Measurements from ENCODE around the gene ERC1.
"Not testable (repeated sequence)": the region's sequence is repeated elsewhere in the genome, so short reads cannot be mapped to it uniquely, and the experiment has no call there.

The ERC1 gene

GRCh38 chr12:1350055-1350933, 359.3 kb downstream of the ERC1 start:
- DNase-seq = no peak

DNA sequence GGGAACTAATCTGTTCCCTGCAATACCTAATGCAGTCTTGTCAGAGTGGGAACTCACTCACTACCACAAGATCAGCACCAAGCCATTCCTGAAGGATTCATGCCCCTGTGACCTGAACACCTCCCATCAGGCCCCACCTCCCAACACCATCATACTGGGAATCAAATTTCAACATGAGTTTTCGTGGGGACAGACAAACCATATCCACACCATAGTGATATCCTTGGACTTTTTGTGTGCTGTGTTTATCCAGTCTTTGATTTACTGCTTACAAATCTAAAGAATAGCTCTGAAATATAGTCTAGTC, 359.9 kb downstream of the ERC1 start:
- DNase-seq = no peak

DNA sequence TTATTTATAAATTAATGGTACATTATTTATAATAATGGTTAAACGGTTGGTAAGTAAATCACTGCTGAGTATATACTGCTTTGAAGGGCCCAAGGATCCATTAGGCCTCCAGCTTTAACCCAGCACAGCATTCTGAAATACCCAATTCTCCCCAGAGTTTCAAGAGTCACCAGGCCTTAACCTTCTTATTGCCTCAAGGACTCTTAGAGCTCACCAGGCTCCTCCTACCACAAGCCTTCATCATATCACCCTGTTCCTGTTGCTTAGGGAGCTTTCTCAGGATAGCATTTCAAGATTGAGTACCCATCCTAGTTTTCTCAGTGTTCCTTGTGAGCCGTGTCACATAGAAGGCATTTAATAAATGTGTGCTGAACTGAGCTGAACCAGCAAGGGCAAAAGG, 360.9 kb downstream of the ERC1 start:
- DNase-seq = no peak

- DNase-seq = no peak
Observed at GRCh38 chr12:1353451-1353850, 362.4 kb downstream of the ERC1 start.

DNA sequence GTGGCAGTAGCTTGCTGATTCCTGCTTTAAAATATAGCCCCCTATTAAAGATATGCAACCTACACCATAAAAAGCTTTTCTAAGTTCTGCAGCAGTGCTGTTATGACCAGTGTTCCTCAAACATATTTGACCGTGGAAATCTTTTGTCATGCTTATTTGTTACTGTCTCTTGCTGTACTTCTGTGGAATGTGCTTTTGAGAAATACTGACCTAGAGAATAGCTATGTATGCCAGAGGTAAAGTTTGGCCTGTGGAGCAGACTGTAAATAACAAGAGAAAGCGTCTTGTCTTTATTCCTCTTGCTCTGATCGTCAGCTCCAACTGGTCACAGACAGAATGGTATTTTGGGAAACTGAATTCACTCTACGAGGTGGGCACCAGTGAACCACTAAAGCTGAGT, 364.4 kb downstream of the ERC1 start:
- DNase-seq = no peak

- DNase-seq = not testable (repeated sequence)
Observed at GRCh38 chr12:1355871-1356270, 364.8 kb downstream of the ERC1 start.

GRCh38 chr12:1356285-1356684, 365.3 kb downstream of the ERC1 start:
- no peak for DNase-seq

GRCh38 chr12:1357171-1357570, 366.1 kb downstream of the ERC1 start:
- DNase-seq = no peak

DNA sequence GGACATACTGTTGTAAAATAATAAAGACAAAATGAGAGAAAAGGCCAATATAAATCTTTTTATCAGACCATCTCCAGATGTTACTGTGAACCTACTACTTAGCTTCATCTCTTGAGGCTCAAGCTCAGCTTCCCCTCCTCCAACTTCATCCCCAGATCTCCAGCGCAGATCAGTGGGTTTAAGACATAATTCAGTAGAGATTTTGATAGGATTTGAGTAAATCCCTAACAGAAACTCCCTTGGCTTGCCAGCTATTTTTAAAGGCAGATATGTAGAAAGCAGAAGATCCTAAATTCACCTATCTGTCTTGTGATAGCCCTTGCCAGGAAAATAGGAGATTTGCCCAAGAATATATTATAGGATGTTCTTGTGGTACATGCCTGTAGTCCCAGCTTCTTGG, 366.7 kb downstream of the ERC1 start:
- no peak for DNase-seq

DNA sequence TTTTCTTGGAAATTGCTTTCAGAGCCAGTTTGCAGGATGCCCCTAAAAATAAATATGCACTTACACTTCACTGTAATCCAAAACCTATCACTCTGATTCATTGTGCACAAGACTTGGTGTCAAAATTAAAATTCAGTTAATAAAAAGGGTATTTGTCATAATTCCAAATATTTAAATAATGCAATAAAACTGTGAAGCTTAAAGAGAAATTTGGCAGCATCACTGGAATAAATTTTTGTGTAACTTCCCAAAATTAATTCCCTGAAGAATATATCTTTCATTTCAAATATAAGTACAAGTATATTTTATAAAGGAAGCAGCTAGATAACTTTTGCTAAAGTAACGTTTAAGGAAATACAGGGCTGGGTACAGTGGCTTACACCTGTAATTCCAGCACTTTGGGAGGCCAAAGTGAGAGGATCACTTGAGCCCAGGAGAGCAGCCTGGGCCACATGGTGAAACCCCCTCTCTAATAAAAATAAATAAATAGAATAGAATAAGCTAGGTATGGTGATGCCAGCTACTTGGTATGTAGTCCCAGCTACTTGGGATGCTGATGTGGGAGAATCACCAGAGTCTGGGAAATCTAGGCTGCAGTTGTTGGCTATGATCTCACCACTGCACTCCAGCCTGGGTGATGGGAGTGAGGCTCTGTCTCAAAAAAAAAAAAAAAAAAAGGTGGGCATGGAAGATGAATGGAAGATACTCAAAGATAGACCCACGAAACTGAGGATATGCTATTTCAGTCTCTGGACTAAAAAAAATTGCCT, 369.6 kb downstream of the ERC1 start:
- no peak for DNase-seq

- no peak for DNase-seq
Observed at GRCh38 chr12:1362143-1362662, 371.2 kb downstream of the ERC1 start.

- no peak for DNase-seq
Observed at GRCh38 chr12:1365703-1366102, 374.7 kb downstream of the ERC1 start.

GRCh38 chr12:1367331-1368291, 376.6 kb downstream of the ERC1 start:
- no peak for DNase-seq

DNA sequence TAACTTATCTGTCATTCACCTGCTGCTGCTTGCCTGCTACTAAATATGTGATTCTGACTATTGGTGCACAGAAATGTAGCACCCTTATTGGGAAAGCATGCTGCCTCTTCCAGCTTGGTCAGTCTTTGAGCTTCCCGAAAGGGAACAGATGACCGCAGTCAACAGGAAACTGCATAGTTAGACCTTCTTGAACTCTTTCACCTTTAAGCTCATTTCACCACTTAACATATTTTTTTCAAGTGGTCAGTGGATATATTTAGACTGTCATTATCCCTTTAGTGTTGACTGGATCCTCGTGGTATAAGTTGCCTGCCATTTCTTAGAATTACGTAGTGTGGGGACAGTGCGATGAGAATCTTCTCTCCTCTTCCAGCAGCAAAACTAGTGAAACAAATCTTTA, 378.4 kb downstream of the ERC1 start:
- DNase-seq = no peak

DNA sequence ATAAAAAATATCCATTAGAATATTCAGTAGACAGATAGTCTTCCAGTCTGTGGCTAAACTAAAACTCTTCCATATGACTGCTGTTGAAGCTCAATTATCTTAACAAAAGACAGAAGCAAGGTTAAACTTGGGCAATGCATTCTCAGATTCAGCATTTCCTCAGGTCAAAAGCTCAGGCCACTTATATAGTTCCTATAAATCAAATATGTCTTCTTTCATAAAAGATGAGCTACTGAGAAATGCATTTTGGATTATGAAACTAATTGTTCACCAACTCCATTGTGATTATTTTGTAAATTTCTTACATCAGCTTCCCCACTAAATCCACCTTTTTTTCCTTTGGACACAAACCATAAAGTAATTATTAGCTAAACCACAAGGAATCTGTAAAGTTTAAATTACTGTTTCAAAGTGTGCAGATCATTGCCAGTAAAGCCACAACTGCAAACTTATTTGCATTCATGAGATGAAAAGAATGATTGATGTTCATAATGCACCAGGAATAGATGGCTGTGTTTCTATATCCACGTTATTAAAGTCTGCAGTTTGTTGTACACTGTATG, 379.0 kb downstream of the ERC1 start:
- no peak for DNase-seq

GRCh38 chr12:1373901-1374735, 383.1 kb downstream of the ERC1 start:
- no peak for DNase-seq

- no peak for DNase-seq
Observed at GRCh38 chr12:1375323-1375722, 384.3 kb downstream of the ERC1 start.

DNA sequence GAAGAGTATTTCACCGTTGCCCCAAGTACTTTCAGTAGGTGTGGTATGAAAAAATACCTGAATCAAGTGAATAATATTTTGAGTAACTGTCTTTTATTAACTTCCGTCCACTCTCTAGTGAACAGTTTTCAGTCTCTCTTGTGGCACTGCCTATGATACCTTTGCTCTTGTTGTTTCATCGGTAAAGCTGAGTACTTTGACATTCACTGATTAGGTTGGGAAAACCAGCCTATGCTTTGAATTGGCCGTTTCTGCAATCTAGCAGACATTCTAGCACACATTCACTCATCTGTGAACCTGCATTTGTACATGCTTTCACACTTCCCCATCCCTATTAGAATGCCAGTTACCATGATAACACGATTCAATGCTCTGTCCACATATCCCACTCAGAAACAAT, 386.1 kb downstream of the ERC1 start:
- DNase-seq = no peak

- DNase-seq = no peak
Observed at GRCh38 chr12:1377681-1378080, 386.7 kb downstream of the ERC1 start.

Data from anterior cingulate cortex (tissue), 58 donors.